Mucosa of descending colon (tissue), 3 donors: ENCODE data around the gene RAB27B. TPM values are rescaled to one million over a fixed set of nuclear protein-coding genes. Genes with fewer than 3 reads are reported as not detected.

ENCODE experiments used
- ATAC-seq: fragments of 200-7000 bp; cut with Tn5 transposase; one replicate; pipeline ENCODE4 v1.9.1; 2020; ENCODE audit warnings: mild to moderate bottlenecking, moderate library complexity
- DNase-seq, 3 donors: peaks; one replicate each; pipeline ENCODE4 v3.0.0-alpha.2; 2020
- H3K36me3 ChIP-seq: fragments of 200-600 bp; one replicate; pipeline ENCODE4 v1.8.0; 2021; ENCODE audit warnings: low read depth, mild to moderate bottlenecking
- H3K4me1 ChIP-seq: fragments of 200-600 bp; one replicate; pipeline ENCODE4 v1.8.0; 2021; ENCODE audit warnings: low read depth, mild to moderate bottlenecking
- H3K4me3 ChIP-seq: fragments of 200-600 bp; one replicate; pipeline ENCODE4 v1.8.0; 2021; ENCODE audit warnings: mild to moderate bottlenecking
- H3K9me3 ChIP-seq: fragments of 200-600 bp; one replicate; pipeline ENCODE4 v1.8.0; 2021; ENCODE audit warnings: mild to moderate bottlenecking
- CTCF ChIP-seq: fragments of 200-600 bp; IDR thresholded peaks from one replicate; pipeline ENCODE4 v1.8.0; 2022; ENCODE audit warnings: antibody characterized with exemption, mild to moderate bottlenecking
- intact Hi-C, 2 donors: fragments of 100-400 bp; cut with DNase I in 1 of 2; cut with micrococcal nuclease in 1 of 2; formaldehyde crosslinking; loops; one replicate each; pipeline versions ENCODE4 v1.11.0 to v1.11.1; 2022; cut with DNase I, micrococcal nuclease
- total RNA-seq, 3 donors: library from RNA; stranded (reverse); fragmentation: NEBNext Ultra II Directional in 2 of 3; extraction: Animal tissue kit (Norgen Biotek cat#: 25700) in 2 of 3; gene quantifications; one replicate each; pipeline versions ENCODE4 v1.2.1 to v1.2.4, GENCODE V29; 2021 to 2023
- donor health status: DM: no; HTN: no; CAD: no; lungs with moderate emphysema.
- donor health status: DM: no; HTN: no; CAD: no.
- donor health status: DM: no; HTN: yes; CAD: no.

RAB27B gene
- total RNA-seq, 3 donors from 2014 or later: 3.3 to 14.9 (median 10.6) TPM

GRCh38 chr18:54888378-54888777 is 60.1 kb downstream of the RAB27B start:
- no peaks in the 10 kb centered on the region for H3K9me3 ChIP-seq
- no peaks in the 10 kb centered on the region for H3K4me1 ChIP-seq
- TF ChIP-seq CTCF: no peak
- H3K4me3 ChIP-seq: no peak overlapping the region
- intact Hi-C loops: no loop called here
- ATAC-seq: no peak
- no peak for DNase-seq
- no peaks in the 10 kb centered on the region for H3K36me3 ChIP-seq

DNA sequence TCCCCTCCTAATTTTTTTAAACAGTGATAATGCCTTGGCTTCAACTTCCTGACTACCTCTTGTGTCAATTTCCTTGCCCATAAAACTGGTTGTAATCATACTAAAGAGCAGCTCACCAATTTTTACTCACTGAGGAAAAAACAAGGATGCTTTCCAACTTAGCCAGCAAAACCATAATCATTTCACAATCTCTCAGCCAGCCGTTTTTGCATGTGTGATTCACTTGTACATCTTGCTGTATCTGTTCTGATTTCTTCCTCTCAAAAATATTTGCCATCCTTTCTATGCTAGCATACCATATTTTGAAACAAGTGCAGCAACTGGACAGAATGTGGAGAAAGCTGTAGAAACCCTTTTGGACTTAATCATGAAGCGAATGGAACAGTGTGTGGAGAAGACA is 60.7 kb downstream of the RAB27B start:
- Histone ChIP-seq H3K4me1 (no peaks in the 10 kb centered on the region), H3K9me3 (no peaks in the 10 kb centered on the region), H3K4me3 (no peak overlapping the region), H3K36me3 (no peaks in the 10 kb centered on the region)
- DNase-seq (no peak), ATAC-seq (no peak)
- no peak for TF ChIP-seq CTCF
- intact Hi-C loops: no loop called here

- no peaks in the 10 kb centered on the region for H3K9me3 ChIP-seq
- H3K36me3 ChIP-seq: no peaks in the 10 kb centered on the region
- H3K4me1 ChIP-seq: no peaks in the 10 kb centered on the region
- no peak overlapping the region for H3K4me3 ChIP-seq
- ATAC-seq: no peak
- intact Hi-C loops: no loop called here
- no peak for DNase-seq
- no peak for TF ChIP-seq CTCF
These were observed 71.2 kb downstream of the RAB27B start for GRCh38 chr18:54899500-54899899.

DNA sequence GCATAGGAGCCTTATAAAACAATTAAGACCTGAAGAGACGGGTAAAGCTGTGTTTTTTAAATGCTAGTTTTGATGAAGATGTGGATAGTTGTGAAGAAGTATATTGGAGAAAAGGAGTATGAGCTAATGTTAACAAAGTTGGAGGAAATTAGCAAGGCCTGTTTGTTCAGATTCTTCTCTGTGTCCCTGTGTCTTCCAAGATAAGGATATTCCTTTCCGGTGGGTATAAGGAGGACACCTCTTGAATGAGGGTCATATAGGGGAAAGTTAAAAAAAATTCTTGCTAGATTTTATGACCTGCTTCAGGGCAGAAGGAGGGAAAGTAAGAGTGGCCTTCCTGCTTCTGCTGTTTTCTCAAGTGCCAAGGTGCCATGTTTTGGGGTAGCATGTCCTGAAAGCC is 72.0 kb downstream of the RAB27B start:
- Histone ChIP-seq H3K9me3 (no peaks in the 10 kb centered on the region), H3K4me1 (no peaks in the 10 kb centered on the region), H3K36me3 (no peaks in the 10 kb centered on the region), H3K4me3 (no peak overlapping the region)
- TF ChIP-seq CTCF: no peak
- intact Hi-C loops: no loop called here
- no peak for ATAC-seq
- no peak for DNase-seq

DNA sequence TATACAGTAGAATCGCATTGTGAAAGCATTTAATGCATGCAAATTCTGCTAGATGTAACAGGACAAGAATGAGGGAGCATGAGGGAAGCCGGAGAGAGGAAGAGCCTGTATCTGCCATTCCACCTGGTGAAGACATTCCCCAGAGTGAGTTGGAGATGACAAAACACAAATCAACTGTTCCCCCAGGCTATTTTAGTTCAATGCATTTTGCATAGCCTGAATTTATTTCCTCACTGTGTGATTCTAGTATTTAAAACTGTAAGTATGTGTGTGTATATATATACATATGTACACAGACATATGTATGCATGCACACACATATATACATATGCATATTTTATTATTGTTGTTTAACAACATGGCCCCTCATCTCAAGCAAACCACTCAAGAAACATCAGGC is 76.3 kb downstream of the RAB27B start:
- no peak for DNase-seq
- Histone ChIP-seq H3K4me1 (no peaks in the 10 kb centered on the region), H3K36me3 (no peaks in the 10 kb centered on the region), H3K4me3 (no peak overlapping the region), H3K9me3 (no peaks in the 10 kb centered on the region)
- intact Hi-C loops: no loop called here
- TF ChIP-seq CTCF: no peak
- no peak for ATAC-seq

DNA sequence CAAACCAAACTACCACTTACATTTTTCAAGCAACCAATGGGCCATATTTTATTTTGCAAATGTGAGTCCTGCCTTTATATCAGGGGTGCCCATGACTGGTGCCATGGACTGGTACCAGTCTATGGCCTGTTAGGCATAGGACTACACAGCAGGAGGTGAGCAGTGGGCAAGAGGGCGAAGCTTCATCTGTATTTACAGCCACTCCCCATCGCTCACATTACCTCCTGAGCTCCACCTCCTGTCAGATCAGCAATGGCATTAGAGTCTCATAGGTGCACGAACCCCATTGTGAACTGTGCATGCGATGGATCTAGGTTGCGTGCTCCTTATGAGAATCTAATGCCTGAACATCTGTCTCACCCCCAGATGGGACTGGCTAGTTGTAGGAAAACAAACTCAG is 77.4 kb downstream of the RAB27B start:
- Histone ChIP-seq H3K4me3 (no peak overlapping the region), H3K4me1 (no peaks in the 10 kb centered on the region), H3K36me3 (no peaks in the 10 kb centered on the region), H3K9me3 (no peaks in the 10 kb centered on the region)
- TF ChIP-seq CTCF: no peak
- DNase-seq: no peak
- intact Hi-C loops: no loop called here
- ATAC-seq: no peak
